HepG2 (cell line): ENCODE data around the gene HDAC10. TPM values are rescaled to one million over a fixed set of nuclear protein-coding genes. Genes with fewer than 3 reads are reported as not detected.

Experiments
- AKAP8 ChIP-seq: sonication (generic); formaldehyde crosslinking; IDR thresholded peaks from 2 replicates; pipeline ENCODE4 v1.5.1; 2020; ENCODE audit warnings: mild to moderate bottlenecking, missing genetic modification reagents
- ARNT2 ChIP-seq: sonication (generic); formaldehyde crosslinking; IDR thresholded peaks from 2 replicates; pipeline ENCODE4 v1.8.0; 2022; ENCODE audit warnings: mild to moderate bottlenecking, low read depth, missing genetic modification reagents, moderate library complexity
- CSRNP2 ChIP-seq: sonication (generic); formaldehyde crosslinking; conservative IDR thresholded peaks from 2 replicates; pipeline ENCODE4 v1.8.0; 2022; ENCODE audit warnings: low read depth, missing genetic modification reagents
- ERF ChIP-seq: IDR thresholded peaks from 2 replicates; pipeline ENCODE4 v1.6.1; 2018; ENCODE audit warnings: missing biosample characterization, missing genetic modification reagents
- HES4 ChIP-seq: sonication (generic); formaldehyde crosslinking; IDR thresholded peaks from 2 replicates; pipeline ENCODE4 v1.9.0; 2021; ENCODE audit warnings: mild to moderate bottlenecking, missing genetic modification reagents, borderline replicate concordance
- HOXA9 ChIP-seq: sonication (generic); formaldehyde crosslinking; IDR thresholded peaks from 2 replicates; pipeline ENCODE4 v1.8.1; 2022; ENCODE audit warnings: missing genetic modification reagents, mild to moderate bottlenecking, moderate library complexity, borderline replicate concordance
- JDP2 ChIP-seq: sonication (generic); formaldehyde crosslinking; IDR thresholded peaks from 2 replicates; pipeline ENCODE4 v1.8.1; 2022; ENCODE audit warnings: missing genetic modification reagents, borderline replicate concordance
- NFKBIZ ChIP-seq: IDR thresholded peaks from 2 replicates; pipeline ENCODE4 v1.6.1; 2018; ENCODE audit warnings: missing genetic modification reagents, missing compliant biosample characterization
- RAD51 ChIP-seq: fragments of 450-650 bp; IDR thresholded peaks from 2 replicates; pipeline ENCODE4 v1.6.1; 2016; ENCODE audit warnings: borderline replicate concordance
- REL ChIP-seq: sonication (generic); formaldehyde crosslinking; conservative IDR thresholded peaks from 2 replicates; pipeline ENCODE4 v1.8.0; 2022; ENCODE audit warnings: mild to moderate bottlenecking, missing genetic modification reagents, moderate library complexity
- ZNF180 ChIP-seq: sonication (generic); formaldehyde crosslinking; IDR thresholded peaks from 2 replicates; pipeline ENCODE4 v1.4.0; 2020; ENCODE audit warnings: low read depth, missing genetic modification reagents, borderline replicate concordance
- ZNF3 ChIP-seq: IDR thresholded peaks from 2 replicates; pipeline ENCODE4 v1.7.0; 2017; ENCODE audit warnings: inconsistent platforms
- ZNF362 ChIP-seq: sonication (generic); formaldehyde crosslinking; IDR thresholded peaks from 2 replicates; pipeline ENCODE4 v1.4.0; 2020; ENCODE audit warnings: missing genetic modification reagents, mild to moderate bottlenecking, borderline replicate concordance
- ZNF432 ChIP-seq: sonication (generic); formaldehyde crosslinking; IDR thresholded peaks from 2 replicates; pipeline ENCODE4 v1.5.0; 2020; ENCODE audit warnings: missing genetic modification reagents, mild to moderate bottlenecking, borderline replicate concordance
- ZNF75D ChIP-seq: sonication (generic); formaldehyde crosslinking; IDR thresholded peaks from 2 replicates; pipeline ENCODE4 v1.8.1; 2023; ENCODE audit warnings: missing genetic modification reagents, mild to moderate bottlenecking, borderline replicate concordance
- ZNF891 ChIP-seq: sonication (generic); formaldehyde crosslinking; IDR thresholded peaks from 2 replicates; pipeline ENCODE4 v1.5.0; 2020; ENCODE audit warnings: mild to moderate bottlenecking, missing genetic modification reagents
- ZZZ3 ChIP-seq: sonication (generic); formaldehyde crosslinking; IDR thresholded peaks from 2 replicates; pipeline ENCODE4 v1.4.0; 2020; ENCODE audit warnings: missing genetic modification reagents, mild to moderate bottlenecking, borderline replicate concordance
- polyA plus RNA-seq, 8 experiments: library from polyadenylated mRNA; depleted of rRNA in 3 of 8; stranded (reverse) in 7 of 8; unstranded in 1 of 8; fragments of >200 nt; fragmentation: Illumina TruSeq in 4 of 8; extraction: Trizol in 4 of 8; gene quantifications; 2 replicates each; pipeline versions ENCODE4 v1.2.1 to v1.2.3, GENCODE V29; 2011 to 2016; ENCODE audit warnings: low read depth in 4 of 8, missing spikeins in 1 of 8, mixed read lengths in 1 of 8; ENCODE audit not compliant: insufficient read depth in 1 of 8
- total RNA-seq, 5 experiments: library from RNA; depleted of rRNA; stranded (reverse); fragments of >200 nt; fragmentation: Illumina TruSeq; extraction: Trizol; gene quantifications; 2 replicates each; pipeline ENCODE4 v1.2.3, GENCODE V29; 2016; ENCODE audit warnings: low read depth in 1 of 5
- TF ChIP-seq, protein P1 (sequence below): sonication (generic); formaldehyde crosslinking; IDR thresholded peaks from 2 replicates; pipeline ENCODE4 v1.4.0; 2020; ENCODE audit warnings: missing genetic modification reagents
- TF ChIP-seq, protein P2 (sequence below): sonication (generic); formaldehyde crosslinking; IDR thresholded peaks from 2 replicates; pipeline ENCODE4 v1.8.0; 2022; ENCODE audit warnings: mild to moderate bottlenecking, missing genetic modification reagents, borderline replicate concordance
- TF ChIP-seq, protein P3 (sequence below): IDR thresholded peaks from 2 replicates; pipeline ENCODE4 v1.4.0; 2020; ENCODE audit warnings: mild to moderate bottlenecking, missing genetic modification reagents

HDAC10 gene
- total and polyA plus RNA-seq, 2 of the 13 experiments (the other 11 are each of a cell fraction or from before 2014, with no cell fraction given), result 13.9 to 14.9 TPM

DNA sequence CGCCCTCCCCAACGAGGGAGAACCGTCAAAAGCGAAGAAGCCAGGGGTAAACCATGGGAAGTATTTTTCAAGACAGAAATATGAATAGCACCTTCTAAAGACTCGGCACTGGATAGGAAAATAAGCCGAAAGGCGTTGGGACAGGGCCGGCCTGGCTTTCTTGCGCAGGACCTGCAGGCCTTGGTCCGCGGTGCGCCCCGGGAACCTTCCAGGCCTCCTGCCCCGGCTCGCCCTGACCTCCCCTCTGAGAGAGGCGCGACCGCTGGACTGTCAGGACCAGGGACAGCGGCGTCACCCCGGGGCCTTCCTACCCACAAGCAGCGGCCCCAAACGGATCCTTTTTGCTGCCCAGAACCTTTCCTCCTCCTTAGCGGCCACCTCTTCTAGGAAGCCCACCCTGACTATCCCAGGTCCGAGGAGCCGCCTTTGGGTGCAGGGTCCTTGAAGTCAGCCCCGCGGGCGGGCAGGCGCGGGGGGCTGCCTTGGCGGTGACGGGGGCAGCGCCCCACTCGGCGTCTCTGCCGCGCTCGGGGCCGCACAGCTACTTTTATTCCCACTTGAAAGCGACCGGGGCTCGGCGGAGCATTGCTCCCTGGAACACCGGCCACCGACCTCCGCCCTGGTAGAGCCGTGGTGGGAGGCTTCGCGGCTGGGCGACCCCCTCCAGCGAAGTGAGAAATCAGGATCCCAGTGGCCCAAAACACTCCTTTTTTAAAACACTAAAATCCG lies 19.8 kb upstream of the HDAC10 start (continued):
- TF ChIP-seq ZZZ3 (CRISPR knock-in tag) (no peak), REL (CRISPR knock-in tag) (0 out of 2 replicates have a peak, but pooled peaks have one; percentile 34), AKAP8 (CRISPR knock-in tag) (no peak), ERF (CRISPR knock-in tag) (peak; percentile 86), CSRNP2 (CRISPR knock-in tag) (no peak), HOXA9 (CRISPR knock-in tag) (no peak), ZNF75D (CRISPR knock-in tag) (no peak), NFKBIZ (CRISPR knock-in tag) (peak; percentile 87), ARNT2 (peak; percentile 86), ZNF3 (CRISPR knock-in tag) (no peak), ZNF180 (CRISPR knock-in tag) (no peak), JDP2 (CRISPR knock-in tag) (no peak), RAD51 (no peak), ZNF362 (CRISPR knock-in tag) (no peak), ZNF432 (CRISPR knock-in tag) (no peak), ZNF891 (peak; percentile 40; the same call in 1 of the 2 replicates), HES4 (CRISPR knock-in tag) (peak; percentile 95)
- TF ChIP-seq, protein P1, sequence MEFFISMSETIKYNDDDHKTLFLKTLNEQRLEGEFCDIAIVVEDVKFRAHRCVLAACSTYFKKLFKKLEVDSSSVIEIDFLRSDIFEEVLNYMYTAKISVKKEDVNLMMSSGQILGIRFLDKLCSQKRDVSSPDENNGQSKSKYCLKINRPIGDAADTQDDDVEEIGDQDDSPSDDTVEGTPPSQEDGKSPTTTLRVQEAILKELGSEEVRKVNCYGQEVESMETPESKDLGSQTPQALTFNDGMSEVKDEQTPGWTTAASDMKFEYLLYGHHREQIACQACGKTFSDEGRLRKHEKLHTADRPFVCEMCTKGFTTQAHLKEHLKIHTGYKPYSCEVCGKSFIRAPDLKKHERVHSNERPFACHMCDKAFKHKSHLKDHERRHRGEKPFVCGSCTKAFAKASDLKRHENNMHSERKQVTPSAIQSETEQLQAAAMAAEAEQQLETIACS (CRISPR knock-in tag), result no peak
- TF ChIP-seq, protein P2, sequence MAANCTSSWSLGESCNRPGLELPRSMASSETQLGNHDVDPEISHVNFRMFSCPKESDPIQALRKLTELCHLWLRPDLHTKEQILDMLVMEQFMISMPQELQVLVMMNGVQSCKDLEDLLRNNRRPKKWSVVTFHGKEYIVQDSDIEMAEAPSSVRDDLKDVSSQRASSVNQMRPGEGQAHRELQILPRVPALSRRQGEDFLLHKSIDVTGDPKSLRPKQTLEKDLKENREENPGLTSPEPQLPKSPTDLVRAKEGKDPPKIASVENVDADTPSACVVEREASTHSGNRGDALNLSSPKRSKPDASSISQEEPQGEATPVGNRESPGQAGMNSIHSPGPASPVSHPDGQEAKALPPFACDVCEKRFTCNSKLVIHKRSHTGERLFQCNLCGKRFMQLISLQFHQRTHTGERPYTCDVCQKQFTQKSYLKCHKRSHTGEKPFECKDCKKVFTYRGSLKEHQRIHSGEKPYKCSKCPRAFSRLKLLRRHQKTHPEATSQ (CRISPR knock-in tag), result no peak
- TF ChIP-seq, protein P3, sequence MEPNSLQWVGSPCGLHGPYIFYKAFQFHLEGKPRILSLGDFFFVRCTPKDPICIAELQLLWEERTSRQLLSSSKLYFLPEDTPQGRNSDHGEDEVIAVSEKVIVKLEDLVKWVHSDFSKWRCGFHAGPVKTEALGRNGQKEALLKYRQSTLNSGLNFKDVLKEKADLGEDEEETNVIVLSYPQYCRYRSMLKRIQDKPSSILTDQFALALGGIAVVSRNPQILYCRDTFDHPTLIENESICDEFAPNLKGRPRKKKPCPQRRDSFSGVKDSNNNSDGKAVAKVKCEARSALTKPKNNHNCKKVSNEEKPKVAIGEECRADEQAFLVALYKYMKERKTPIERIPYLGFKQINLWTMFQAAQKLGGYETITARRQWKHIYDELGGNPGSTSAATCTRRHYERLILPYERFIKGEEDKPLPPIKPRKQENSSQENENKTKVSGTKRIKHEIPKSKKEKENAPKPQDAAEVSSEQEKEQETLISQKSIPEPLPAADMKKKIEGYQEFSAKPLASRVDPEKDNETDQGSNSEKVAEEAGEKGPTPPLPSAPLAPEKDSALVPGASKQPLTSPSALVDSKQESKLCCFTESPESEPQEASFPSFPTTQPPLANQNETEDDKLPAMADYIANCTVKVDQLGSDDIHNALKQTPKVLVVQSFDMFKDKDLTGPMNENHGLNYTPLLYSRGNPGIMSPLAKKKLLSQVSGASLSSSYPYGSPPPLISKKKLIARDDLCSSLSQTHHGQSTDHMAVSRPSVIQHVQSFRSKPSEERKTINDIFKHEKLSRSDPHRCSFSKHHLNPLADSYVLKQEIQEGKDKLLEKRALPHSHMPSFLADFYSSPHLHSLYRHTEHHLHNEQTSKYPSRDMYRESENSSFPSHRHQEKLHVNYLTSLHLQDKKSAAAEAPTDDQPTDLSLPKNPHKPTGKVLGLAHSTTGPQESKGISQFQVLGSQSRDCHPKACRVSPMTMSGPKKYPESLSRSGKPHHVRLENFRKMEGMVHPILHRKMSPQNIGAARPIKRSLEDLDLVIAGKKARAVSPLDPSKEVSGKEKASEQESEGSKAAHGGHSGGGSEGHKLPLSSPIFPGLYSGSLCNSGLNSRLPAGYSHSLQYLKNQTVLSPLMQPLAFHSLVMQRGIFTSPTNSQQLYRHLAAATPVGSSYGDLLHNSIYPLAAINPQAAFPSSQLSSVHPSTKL (CRISPR knock-in tag), result peak; percentile 49; the same call in 1 of the 2 replicates
